Neural cell (in vitro differentiated cells): Measurements from ENCODE around the gene LPIN3. TPM values are rescaled to one million over a fixed set of nuclear protein-coding genes. Genes with fewer than 3 reads are reported as not detected.

ENCODE experiments used
- H2AFZ ChIP-seq: fragments of 200-600, 300-800 bp; sonication (generic), shearing (Covaris generic); 2 replicates; pipeline ENCODE4 v1.6.0; 2014; ENCODE audit warnings: low read depth, mild to moderate bottlenecking, antibody characterized with exemption, low read length, moderate library complexity
- H3F3A ChIP-seq: fragments of 200-600 bp; shearing (Covaris generic); 2 replicates; pipeline ENCODE4 v1.6.1; 2016; ENCODE audit warnings: mild to moderate bottlenecking, moderate library complexity, mixed read lengths, antibody characterized with exemption, low read length; ENCODE audit not compliant: insufficient read depth, poor library complexity, severe bottlenecking
- H3K27ac ChIP-seq: fragments of 200-600, 300-800 bp; sonication (generic), shearing (Covaris generic); 2 replicates; pipeline ENCODE4 v1.5.1; 2014; ENCODE audit warnings: mild to moderate bottlenecking, low read length, moderate library complexity
- H3K27me3 ChIP-seq: fragments of 300-800, 200-600 bp; sonication (generic), shearing (Covaris generic); 2 replicates; pipeline ENCODE4 v1.6.0; 2014; ENCODE audit warnings: mild to moderate bottlenecking, low read depth, low read length, moderate library complexity; ENCODE audit not compliant: insufficient read depth
- H3K36me3 ChIP-seq: fragments of 300-800, 200-600 bp; sonication (generic), shearing (Covaris generic); 2 replicates; pipeline ENCODE4 v1.5.1; 2014; ENCODE audit warnings: mild to moderate bottlenecking, antibody characterized with exemption, low read length, moderate library complexity; ENCODE audit not compliant: insufficient read depth
- H3K4me2 ChIP-seq: fragments of 300-800, 200-600 bp; sonication (generic), shearing (Covaris generic); 2 replicates; pipeline ENCODE4 v1.6.0; 2014; ENCODE audit warnings: mild to moderate bottlenecking, low read length
- H3K4me3 ChIP-seq: fragments of 300-800, 200-600 bp; sonication (generic), shearing (Covaris generic); 2 replicates; pipeline ENCODE4 v1.5.1; 2014; ENCODE audit warnings: mild to moderate bottlenecking, low read length, moderate library complexity
- H3K79me2 ChIP-seq: fragments of 200-600 bp; shearing (Covaris generic); replicated peaks from 2 replicates; pipeline ENCODE4 v1.6.0; 2014; ENCODE audit warnings: mild to moderate bottlenecking, low read length, moderate library complexity; ENCODE audit not compliant: insufficient read depth
- H3K9ac ChIP-seq: fragments of 300-800, 200-600 bp; sonication (generic), shearing (Covaris generic); 2 replicates; pipeline ENCODE4 v1.6.1; 2016; ENCODE audit warnings: mild to moderate bottlenecking, low read length, mixed read lengths
- H3K9me2 ChIP-seq: fragments of 200-600 bp; shearing (Covaris generic); 2 replicates; pipeline ENCODE4 v1.6.1; 2016; ENCODE audit warnings: mild to moderate bottlenecking, low read length, mixed read lengths; ENCODE audit not compliant: insufficient read depth
- H3K9me3 ChIP-seq: fragments of 200-600, 300-800 bp; sonication (generic), shearing (Covaris generic); 2 replicates; pipeline ENCODE4 v1.6.1; 2016; ENCODE audit warnings: mild to moderate bottlenecking, mixed run types, low read length, moderate library complexity, mixed read lengths
- H4K20me1 ChIP-seq: fragments of 200-600 bp; shearing (Covaris generic); 2 replicates; pipeline ENCODE4 v1.6.1; 2016; ENCODE audit warnings: mild to moderate bottlenecking, mixed run types; ENCODE audit not compliant: insufficient read depth
- EP300 ChIP-seq: fragments of 450-650 bp; conservative IDR thresholded peaks from 2 replicates; pipeline ENCODE4 v1.6.1; 2014; ENCODE audit warnings: antibody characterized with exemption, mild to moderate bottlenecking, moderate library complexity; ENCODE audit not compliant: poor library complexity, severe bottlenecking
- MXI1 ChIP-seq: fragments of 450-650 bp; conservative IDR thresholded peaks from 2 replicates; pipeline ENCODE4 v1.6.1; 2014; ENCODE audit warnings: antibody characterized with exemption, mild to moderate bottlenecking; ENCODE audit not compliant: poor library complexity, severe bottlenecking
- POLR2AphosphoS5 ChIP-seq: IDR thresholded peaks from 2 replicates; pipeline ENCODE4 v1.6.1; 2012
- RAD21 ChIP-seq: fragments of 450-650 bp; conservative IDR thresholded peaks from 2 replicates; pipeline ENCODE4 v1.6.1; 2014; ENCODE audit warnings: antibody characterized with exemption, mild to moderate bottlenecking, moderate library complexity
- SMC3 ChIP-seq: fragments of 450-650 bp; conservative IDR thresholded peaks from 2 replicates; pipeline ENCODE4 v1.6.1; 2014; ENCODE audit warnings: antibody characterized with exemption, mild to moderate bottlenecking, moderate library complexity; ENCODE audit not compliant: poor library complexity
- TAF1 ChIP-seq: IDR thresholded peaks from 2 replicates; pipeline ENCODE4 v1.6.1; 2012; ENCODE audit warnings: low read depth
- polyA plus RNA-seq: library from polyadenylated mRNA; depleted of rRNA; stranded (reverse); fragments of >200 nt; gene quantifications from 2 replicates; pipeline ENCODE4 v1.2.3, GENCODE V29; 2014
- TF ChIP-seq, protein P1 (sequence below): fragments of 450-650 bp; IDR thresholded peaks from 2 replicates; pipeline ENCODE4 v1.5.1; 2014; ENCODE audit warnings: antibody characterized with exemption, mild to moderate bottlenecking, moderate library complexity; ENCODE audit not compliant: poor library complexity, severe bottlenecking

The LPIN3 gene
- polyA plus RNA-seq, 1 donor from 2014 or later = not detected

GRCh38 chr20:41373931-41374920 lies 33.6 kb downstream of the LPIN3 start:
- no peak overlapping the region for H3K27ac ChIP-seq
- no peak overlapping the region for H3K4me3 ChIP-seq
- no peak overlapping the region for H3K4me2 ChIP-seq
- no peaks in the 10 kb centered on the region for H3K79me2 ChIP-seq
- H3K9me2 ChIP-seq = no peaks in the 10 kb centered on the region
- H3K9me3 ChIP-seq = no peaks in the 10 kb centered on the region
- no peak overlapping the region for H2AFZ ChIP-seq
- no peaks in the 10 kb centered on the region for H4K20me1 ChIP-seq
- no peaks in the 10 kb centered on the region for H3K36me3 ChIP-seq
- no peaks in the 10 kb centered on the region for H3K27me3 ChIP-seq
- TF ChIP-seq TAF1 (no peak), POLR2AphosphoS5 (no peak)
- no peaks in the 10 kb centered on the region for H3F3A ChIP-seq
- no peak overlapping the region for H3K9ac ChIP-seq

DNA sequence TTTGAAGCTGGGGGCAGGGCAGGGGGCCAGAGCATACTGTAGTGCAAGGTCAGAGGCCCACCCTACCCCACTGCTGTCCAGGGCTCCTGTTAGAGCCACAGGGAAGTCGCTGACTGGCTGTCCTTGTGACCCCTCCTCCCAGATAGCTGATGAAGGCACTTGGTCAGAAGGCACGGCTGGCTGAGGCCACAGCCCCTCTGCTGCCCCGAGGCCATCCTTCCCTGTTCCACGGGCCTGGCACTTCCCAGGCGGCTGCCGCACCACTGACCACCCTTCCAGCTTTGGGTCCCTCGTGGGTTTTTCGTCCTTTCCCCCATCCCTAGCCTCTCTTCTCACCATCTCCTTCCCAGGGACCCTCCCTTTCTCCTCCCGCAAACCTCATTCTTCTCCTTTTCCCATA lies 35.2 kb downstream of the LPIN3 start:
- Histone ChIP-seq H2AFZ (no peak overlapping the region), H3K9ac (no peak overlapping the region), H3K27ac (no peak overlapping the region), H3K36me3 (no peaks in the 10 kb centered on the region), H3F3A (no peaks in the 10 kb centered on the region), H4K20me1 (no peaks in the 10 kb centered on the region), H3K27me3 (no peaks in the 10 kb centered on the region), H3K9me3 (no peaks in the 10 kb centered on the region), H3K79me2 (no peaks in the 10 kb centered on the region), H3K4me2 (no peak overlapping the region), H3K9me2 (no peaks in the 10 kb centered on the region), H3K4me3 (no peak overlapping the region)
- TF ChIP-seq, protein P1, sequence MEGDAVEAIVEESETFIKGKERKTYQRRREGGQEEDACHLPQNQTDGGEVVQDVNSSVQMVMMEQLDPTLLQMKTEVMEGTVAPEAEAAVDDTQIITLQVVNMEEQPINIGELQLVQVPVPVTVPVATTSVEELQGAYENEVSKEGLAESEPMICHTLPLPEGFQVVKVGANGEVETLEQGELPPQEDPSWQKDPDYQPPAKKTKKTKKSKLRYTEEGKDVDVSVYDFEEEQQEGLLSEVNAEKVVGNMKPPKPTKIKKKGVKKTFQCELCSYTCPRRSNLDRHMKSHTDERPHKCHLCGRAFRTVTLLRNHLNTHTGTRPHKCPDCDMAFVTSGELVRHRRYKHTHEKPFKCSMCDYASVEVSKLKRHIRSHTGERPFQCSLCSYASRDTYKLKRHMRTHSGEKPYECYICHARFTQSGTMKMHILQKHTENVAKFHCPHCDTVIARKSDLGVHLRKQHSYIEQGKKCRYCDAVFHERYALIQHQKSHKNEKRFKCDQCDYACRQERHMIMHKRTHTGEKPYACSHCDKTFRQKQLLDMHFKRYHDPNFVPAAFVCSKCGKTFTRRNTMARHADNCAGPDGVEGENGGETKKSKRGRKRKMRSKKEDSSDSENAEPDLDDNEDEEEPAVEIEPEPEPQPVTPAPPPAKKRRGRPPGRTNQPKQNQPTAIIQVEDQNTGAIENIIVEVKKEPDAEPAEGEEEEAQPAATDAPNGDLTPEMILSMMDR = no peak
- TF ChIP-seq EP300 (no peak), RAD21 (no peak), SMC3 (no peak), TAF1 (no peak), MXI1 (no peak)

DNA sequence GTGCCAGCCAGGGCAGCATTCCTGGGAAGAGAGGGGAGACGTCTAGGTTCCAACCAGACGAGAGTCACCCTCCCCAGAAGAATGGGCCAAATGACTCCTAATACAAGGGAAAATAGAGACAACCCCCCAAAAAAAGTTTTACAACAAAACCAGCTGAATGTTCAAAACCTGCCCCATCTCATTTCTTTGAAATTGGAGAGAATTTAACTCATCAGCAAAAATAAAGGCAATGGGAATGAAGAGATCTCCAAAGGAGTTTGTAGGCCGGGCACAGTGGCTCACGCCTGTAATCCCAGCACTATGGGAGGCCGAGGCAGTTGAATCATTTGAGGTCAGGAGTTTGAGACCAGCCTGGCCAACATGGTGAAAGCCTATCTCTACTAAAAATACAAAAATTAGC lies 35.7 kb downstream of the LPIN3 start:
- H3K36me3 ChIP-seq = no peaks in the 10 kb centered on the region
- H3K9me3 ChIP-seq = no peaks in the 10 kb centered on the region
- H3K4me2 ChIP-seq = no peak overlapping the region
- TF ChIP-seq MXI1 (no peak), RAD21 (no peak), EP300 (no peak), POLR2AphosphoS5 (no peak)
- TF ChIP-seq, protein P1 = no peak
- no peak overlapping the region for H2AFZ ChIP-seq
- H4K20me1 ChIP-seq = no peaks in the 10 kb centered on the region
- no peaks in the 10 kb centered on the region for H3K27me3 ChIP-seq
- no peak overlapping the region for H3K27ac ChIP-seq
- H3K9ac ChIP-seq = no peak overlapping the region
- no peaks in the 10 kb centered on the region for H3F3A ChIP-seq
- no peaks in the 10 kb centered on the region for H3K79me2 ChIP-seq
- H3K4me3 ChIP-seq = no peak overlapping the region
- H3K9me2 ChIP-seq = no peaks in the 10 kb centered on the region
